ENCODE results near the gene FGF5.

- TF ChIP-seq CTCF (IDR thresholded peaks at IDR 0.05) = no peak
- TF ChIP-seq POLR2AphosphoS5 (IDR thresholded peaks at IDR 0.05; ENCODE audit: insufficient read depth in 1 of 2, low read depth in 1 of 2) = no peak
Observed at GRCh38 chr4:80322716-80323115, 56.3 kb downstream of the FGF5 start.
